Brain pericyte (primary cell): Measurements from ENCODE around the gene SLC40A1.

Source experiments
- DNase-seq: peaks from one replicate; pipeline ENCODE4 v3.0.0-alpha.2; 2012; ENCODE audit warnings: low read depth, low spot score

The SLC40A1 gene

GRCh38 chr2:189569295-189569910 lies 11.2 kb downstream of the SLC40A1 start:
- DNase-seq: no peak

GRCh38 chr2:189566046-189566445 lies 14.5 kb downstream of the SLC40A1 start:
- peak; percentile 75 for DNase-seq

- DNase-seq: no peak
Observed at GRCh38 chr2:189561371-189562038, 19.1 kb downstream of the SLC40A1 start.

GRCh38 chr2:189560273-189560586 lies 20.4 kb downstream of the SLC40A1 start:
- DNase-seq: no peak

GRCh38 chr2:189559579-189560272 lies 20.9 kb downstream of the SLC40A1 start:
- peak; percentile 53 for DNase-seq

- no peak for DNase-seq
Observed at GRCh38 chr2:189558516-189559272, 21.9 kb downstream of the SLC40A1 start.

- DNase-seq: no peak
Observed at GRCh38 chr2:189557373-189557772, 23.2 kb downstream of the SLC40A1 start.

GRCh38 chr2:189556526-189556925 lies 24.1 kb downstream of the SLC40A1 start:
- no peak for DNase-seq

- DNase-seq: no peak
Observed at GRCh38 chr2:189555232-189555631, 25.4 kb downstream of the SLC40A1 start.

GRCh38 chr2:189553504-189554088 lies 27.0 kb downstream of the SLC40A1 start:
- no peak for DNase-seq

GRCh38 chr2:189552991-189553404 lies 27.6 kb downstream of the SLC40A1 start:
- no peak for DNase-seq

GRCh38 chr2:189552334-189552990 lies 28.1 kb downstream of the SLC40A1 start:
- DNase-seq: no peak

- DNase-seq: no peak
Observed at GRCh38 chr2:189551808-189552207, 28.8 kb downstream of the SLC40A1 start.

GRCh38 chr2:189549449-189549832 lies 31.1 kb downstream of the SLC40A1 start:
- DNase-seq: peak; percentile 57

GRCh38 chr2:189548666-189549448 lies 31.7 kb downstream of the SLC40A1 start:
- DNase-seq: no peak

GRCh38 chr2:189545418-189545817 lies 35.2 kb downstream of the SLC40A1 start:
- no peak for DNase-seq

- no peak for DNase-seq
Observed at GRCh38 chr2:189544318-189545042, 36.1 kb downstream of the SLC40A1 start.

- DNase-seq: no peak
Observed at GRCh38 chr2:189543367-189543766, 37.2 kb downstream of the SLC40A1 start.

- no peak for DNase-seq
Observed at GRCh38 chr2:189542145-189542882, 38.3 kb downstream of the SLC40A1 start.
